MM.1S (cell line): ENCODE data around the gene PRM3.

Experiments used
- DNase-seq: peaks from one replicate; pipeline ENCODE4 v3.0.0-alpha.2; 2015
- H2AFZ ChIP-seq: fragments of 300-600 bp; sonication (generic); 2 replicates; pipeline ENCODE4 v1.6.0; 2016; ENCODE audit warnings: antibody characterized with exemption, low read length
- H3F3A ChIP-seq: fragments of 300-600 bp; sonication (generic); 2 replicates; pipeline ENCODE4 v1.6.1; 2016; ENCODE audit warnings: mild to moderate bottlenecking, antibody characterized with exemption, low read length, moderate library complexity, mixed read lengths; ENCODE audit not compliant: insufficient read depth
- H3K27ac ChIP-seq: fragments of 300-600 bp; sonication (generic); 2 replicates; pipeline ENCODE4 v1.5.1; 2016; ENCODE audit warnings: mild to moderate bottlenecking, low read length
- H3K27me3 ChIP-seq: fragments of 300-600 bp; sonication (generic); replicated peaks from 2 replicates; pipeline ENCODE4 v1.6.0; 2016; ENCODE audit warnings: low read length; ENCODE audit not compliant: insufficient read depth
- H3K36me3 ChIP-seq: fragments of 300-600 bp; sonication (generic); replicated peaks from 2 replicates; pipeline ENCODE4 v1.6.1; 2016; ENCODE audit warnings: mild to moderate bottlenecking, low read length, mixed read lengths; ENCODE audit not compliant: insufficient read depth
- H3K4me1 ChIP-seq: fragments of 300-600 bp; sonication (generic); 2 replicates; pipeline ENCODE4 v1.6.1; 2016; ENCODE audit warnings: low read length, mixed read lengths
- H3K4me2 ChIP-seq: fragments of 300-600 bp; sonication (generic); 2 replicates; pipeline ENCODE4 v1.6.0; 2016; ENCODE audit warnings: low read depth, low read length
- H3K4me3 ChIP-seq: fragments of 300-600 bp; sonication (generic); 2 replicates; pipeline ENCODE4 v1.5.1; 2016; ENCODE audit warnings: low read length, mixed read lengths
- H3K79me2 ChIP-seq: fragments of 300-600 bp; sonication (generic); 2 replicates; pipeline ENCODE4 v1.6.1; 2016; ENCODE audit warnings: mixed run types, low read length, mixed read lengths
- H3K9ac ChIP-seq: fragments of 300-600 bp; sonication (generic); 2 replicates; pipeline ENCODE4 v1.6.1; 2016; ENCODE audit warnings: low read length, mixed read lengths
- H3K9me2 ChIP-seq: fragments of 300-600 bp; sonication (generic); replicated peaks from 2 replicates; pipeline ENCODE4 v1.6.1; 2016; ENCODE audit warnings: mild to moderate bottlenecking, low read length, mixed read lengths; ENCODE audit not compliant: insufficient read depth
- H3K9me3 ChIP-seq: fragments of 300-600 bp; sonication (generic); replicated peaks from 2 replicates; pipeline ENCODE4 v1.6.1; 2016; ENCODE audit warnings: mild to moderate bottlenecking, low read length, mixed read lengths; ENCODE audit not compliant: insufficient read depth
- H4K20me1 ChIP-seq: fragments of 300-600 bp; sonication (generic); 2 replicates; pipeline ENCODE4 v1.6.1; 2016; ENCODE audit warnings: mild to moderate bottlenecking, low read length, moderate library complexity, mixed read lengths; ENCODE audit not compliant: insufficient read depth
- EZH2 ChIP-seq: fragments of 300-600 bp; sonication (generic); optimal IDR thresholded peaks from 2 replicates; pipeline ENCODE3; 2017; ENCODE audit warnings: low read depth, mild to moderate bottlenecking, antibody characterized with exemption, low read length, mixed read lengths
- EZH2phosphoT487 ChIP-seq: fragments of 300-600 bp; sonication (generic); IDR thresholded peaks from 2 replicates; pipeline ENCODE4 v1.6.1; 2018; ENCODE audit warnings: antibody characterized with exemption, low read length
- TF ChIP-seq, protein P1 (sequence below): fragments of 300-600 bp; sonication (generic); IDR thresholded peaks from 2 replicates; pipeline ENCODE4 v1.5.1; 2016; ENCODE audit warnings: antibody characterized with exemption, low read length, mixed read lengths

PRM3 gene

GRCh38 chr16:11313493-11314308 lies 40.3 kb upstream of the PRM3 start:
- TF ChIP-seq EZH2 (no peak), EZH2phosphoT487 (no peak)
- TF ChIP-seq, protein P1, sequence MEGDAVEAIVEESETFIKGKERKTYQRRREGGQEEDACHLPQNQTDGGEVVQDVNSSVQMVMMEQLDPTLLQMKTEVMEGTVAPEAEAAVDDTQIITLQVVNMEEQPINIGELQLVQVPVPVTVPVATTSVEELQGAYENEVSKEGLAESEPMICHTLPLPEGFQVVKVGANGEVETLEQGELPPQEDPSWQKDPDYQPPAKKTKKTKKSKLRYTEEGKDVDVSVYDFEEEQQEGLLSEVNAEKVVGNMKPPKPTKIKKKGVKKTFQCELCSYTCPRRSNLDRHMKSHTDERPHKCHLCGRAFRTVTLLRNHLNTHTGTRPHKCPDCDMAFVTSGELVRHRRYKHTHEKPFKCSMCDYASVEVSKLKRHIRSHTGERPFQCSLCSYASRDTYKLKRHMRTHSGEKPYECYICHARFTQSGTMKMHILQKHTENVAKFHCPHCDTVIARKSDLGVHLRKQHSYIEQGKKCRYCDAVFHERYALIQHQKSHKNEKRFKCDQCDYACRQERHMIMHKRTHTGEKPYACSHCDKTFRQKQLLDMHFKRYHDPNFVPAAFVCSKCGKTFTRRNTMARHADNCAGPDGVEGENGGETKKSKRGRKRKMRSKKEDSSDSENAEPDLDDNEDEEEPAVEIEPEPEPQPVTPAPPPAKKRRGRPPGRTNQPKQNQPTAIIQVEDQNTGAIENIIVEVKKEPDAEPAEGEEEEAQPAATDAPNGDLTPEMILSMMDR = no peak
- Histone ChIP-seq H4K20me1 (no peaks in the 10 kb centered on the region), H2AFZ (no peak overlapping the region), H3K4me3 (no peak overlapping the region), H3K36me3 (no peaks in the 10 kb centered on the region), H3K27ac (no peak overlapping the region), H3K9me3 (no peaks in the 10 kb centered on the region), H3K79me2 (no peaks in the 10 kb centered on the region), H3K9ac (no peak overlapping the region), H3K27me3 (no peaks in the 10 kb centered on the region), H3F3A (peaks cover 34% of the 10 kb centered on the region), H3K4me1 (peaks cover 38% of the 10 kb centered on the region), H3K9me2 (no peaks in the 10 kb centered on the region), H3K4me2 (no peak overlapping the region)
- no peak for DNase-seq

DNA sequence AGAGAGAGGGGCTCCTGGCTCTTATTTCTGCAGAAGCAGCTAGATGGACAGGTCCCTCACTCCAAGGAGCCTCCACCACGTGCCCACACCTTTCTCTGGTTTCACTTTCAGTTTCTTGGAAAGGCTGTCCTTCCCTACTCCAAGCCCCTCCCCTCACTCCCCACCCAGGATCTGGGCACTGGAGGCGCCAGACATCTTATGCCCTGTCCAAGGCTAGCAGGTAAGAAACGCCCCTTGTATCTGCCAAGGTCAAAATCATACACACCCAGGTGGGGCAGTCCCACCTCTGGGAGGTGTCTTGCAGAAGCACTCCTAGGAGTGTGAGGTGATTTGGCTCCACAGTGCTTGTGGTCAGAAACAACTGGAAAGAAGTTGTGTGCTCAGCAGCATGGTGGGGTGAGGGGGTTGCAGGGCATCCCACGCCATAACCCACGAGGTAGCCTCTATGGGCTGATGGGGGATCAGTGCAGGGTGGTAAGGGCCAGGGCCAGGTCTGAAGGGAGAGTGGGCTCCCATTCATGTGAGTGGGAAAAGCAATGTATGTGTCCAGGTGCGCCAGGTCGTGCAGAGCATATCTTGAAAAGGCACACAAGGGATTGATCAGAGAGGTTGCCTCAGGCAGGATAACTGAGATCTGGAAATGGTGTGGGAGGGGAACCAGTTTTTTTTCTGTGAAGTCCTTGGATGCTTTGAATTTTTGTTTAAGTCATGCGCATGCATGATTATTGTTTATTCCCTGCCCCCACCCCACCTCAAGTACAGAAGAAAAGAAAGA lies 39.5 kb upstream of the PRM3 start:
- Histone ChIP-seq H3K27me3 (no peaks in the 10 kb centered on the region), H3K4me3 (no peak overlapping the region), H3K9me2 (no peaks in the 10 kb centered on the region), H4K20me1 (no peaks in the 10 kb centered on the region), H3F3A (peaks cover 40% of the 10 kb centered on the region), H2AFZ (no peak overlapping the region; the same call in 1 of the 2 replicates), H3K4me2 (0 out of 2 replicates have a peak overlapping the region, but pooled peaks have one; percentile 4), H3K27ac (peak overlapping the region; percentile 24; the same call in 1 of the 2 replicates), H3K79me2 (no peaks in the 10 kb centered on the region), H3K36me3 (no peaks in the 10 kb centered on the region), H3K9ac (no peak overlapping the region), H3K9me3 (no peaks in the 10 kb centered on the region), H3K4me1 (peaks cover 46% of the 10 kb centered on the region)
- TF ChIP-seq EZH2 = no peak
- no peak for TF ChIP-seq EZH2phosphoT487
- TF ChIP-seq, protein P1 = no peak
- peak; percentile 52 for DNase-seq

DNA sequence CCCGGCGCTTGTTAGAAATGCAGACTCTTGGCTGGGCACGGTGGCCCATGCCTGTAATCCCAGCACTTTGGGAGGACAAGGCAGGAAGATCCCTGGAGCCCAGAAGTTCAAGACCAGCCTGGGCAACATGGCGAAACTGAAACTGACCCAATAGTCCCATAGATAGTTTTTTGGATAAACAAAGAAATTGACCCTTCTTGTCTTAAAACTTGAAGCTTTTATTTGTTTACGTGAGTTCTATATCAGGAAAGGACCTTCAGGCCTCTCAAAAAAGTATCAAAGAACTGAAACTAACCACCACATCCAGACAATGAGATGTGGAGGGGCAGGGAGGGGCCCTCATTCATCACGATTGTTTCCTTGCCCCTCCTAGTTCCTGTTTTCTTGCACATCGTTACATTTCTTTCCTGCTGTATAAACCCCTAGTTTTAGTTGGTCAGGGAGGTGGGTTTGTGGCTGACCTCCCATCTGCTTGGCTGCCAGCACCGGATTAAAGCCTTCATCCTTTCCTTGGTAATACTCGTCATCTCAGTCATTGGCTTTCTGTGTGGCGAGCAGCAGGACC lies 37.6 kb upstream of the PRM3 start:
- Histone ChIP-seq H3K9ac (peak overlapping the region; percentile 86), H3K27me3 (no peaks in the 10 kb centered on the region), H3K4me1 (peaks cover 46% of the 10 kb centered on the region), H2AFZ (no peak overlapping the region), H3K9me3 (no peaks in the 10 kb centered on the region), H3K27ac (peak overlapping the region; percentile 100), H3K9me2 (no peaks in the 10 kb centered on the region), H3K4me2 (peak overlapping the region; percentile 93), H3F3A (peaks cover 45% of the 10 kb centered on the region), H4K20me1 (no peaks in the 10 kb centered on the region), H3K4me3 (peak overlapping the region; percentile 32), H3K36me3 (no peaks in the 10 kb centered on the region), H3K79me2 (no peaks in the 10 kb centered on the region)
- DNase-seq = peak; percentile 89
- TF ChIP-seq EZH2 (no peak), EZH2phosphoT487 (no peak)
- TF ChIP-seq, protein P1 = no peak
